Measurements from ENCODE around the gene RIC8A.
A peak's percentile ranks its signal among the peaks of the same experiment; 100 is the strongest.

The RIC8A gene

GRCh38 chr11:250740-251299 is 43.3 kb downstream of the RIC8A start:
- peak; percentile 84 for DNase-seq

GRCh38 chr11:251550-251949 is 44.0 kb downstream of the RIC8A start:
- DNase-seq, result no peak

- no peak for DNase-seq
Observed at GRCh38 chr11:252666-253065, 45.2 kb downstream of the RIC8A start.

GRCh38 chr11:253160-253885 is 45.8 kb downstream of the RIC8A start:
- no peak for DNase-seq

GRCh38 chr11:253886-254270 is 46.4 kb downstream of the RIC8A start:
- no peak for DNase-seq

GRCh38 chr11:255176-255575 is 47.7 kb downstream of the RIC8A start:
- DNase-seq, result no peak

- DNase-seq, result no peak
Observed at GRCh38 chr11:255816-256215, 48.3 kb downstream of the RIC8A start.

- DNase-seq, result no peak
Observed at GRCh38 chr11:256952-257737, 49.6 kb downstream of the RIC8A start.

- DNase-seq, result no peak
Observed at GRCh38 chr11:257766-258493, 50.4 kb downstream of the RIC8A start.

GRCh38 chr11:259413-259812 is 51.9 kb downstream of the RIC8A start:
- no peak for DNase-seq

GRCh38 chr11:261624-262023 is 54.1 kb downstream of the RIC8A start:
- no peak for DNase-seq

All from activated CD4-positive, alpha-beta T cell treated with anti-CD3 and anti-CD28 coated beads, Interleukin-2, amount 50 U/mL, for 1 hour (primary cell).